SK-MEL-5 (cell line): ENCODE measurements around the gene ASIC3. TPM values are rescaled to one million over a fixed set of nuclear protein-coding genes. Genes with fewer than 3 reads are reported as not detected.

Experiments
- DNase-seq: peaks from one replicate; pipeline ENCODE4 v3.0.0-alpha.2; 2016; ENCODE audit warnings: low read depth, low spot score
- in situ Hi-C: cut with HindIII; loops from 2 replicates; pipeline ENCODE4 v1.10.0; 2016; ENCODE audit warnings: low sequenced_read_pairs, high pct_unique_total_duplicates, low pct_unique_long_range_greater_than_20kb
- total RNA-seq: library from RNA; depleted of rRNA; stranded (reverse); fragments of >200 nt; shearing (Covaris generic); gene quantifications from 2 replicates; pipeline ENCODE4 v1.2.3, GENCODE V29; 2014

ASIC3 gene
- total RNA-seq, 1 experiment from 2014 or later, result 0.42 TPM

GRCh38 chr7:151087245-151088018 lies 39.1 kb downstream of the ASIC3 start:
- in situ Hi-C loops, result no loop called here
- DNase-seq, result peak; percentile 42

- in situ Hi-C loops, result no loop called here
- peak; percentile 23 for DNase-seq
Observed at GRCh38 chr7:151088019-151088855, 39.9 kb downstream of the ASIC3 start.

GRCh38 chr7:151088856-151089699 lies 40.7 kb downstream of the ASIC3 start:
- in situ Hi-C loops, result no loop called here
- DNase-seq, result peak; percentile 99

- DNase-seq, result no peak
- in situ Hi-C loops, result no loop called here
Observed at GRCh38 chr7:151089893-151090730, 41.8 kb downstream of the ASIC3 start.

- in situ Hi-C loops, result no loop called here
- DNase-seq, result no peak
Observed at GRCh38 chr7:151091003-151091402, 42.7 kb downstream of the ASIC3 start.

- in situ Hi-C loops, result no loop called here
- DNase-seq, result peak; percentile 70
Observed at GRCh38 chr7:151091431-151091830, 43.1 kb downstream of the ASIC3 start.

- DNase-seq, result no peak
- in situ Hi-C loops, result no loop called here
Observed at GRCh38 chr7:151091988-151092387, 43.7 kb downstream of the ASIC3 start.

- in situ Hi-C loops, result no loop called here
- DNase-seq, result no peak
Observed at GRCh38 chr7:151093748-151094147, 45.4 kb downstream of the ASIC3 start.

GRCh38 chr7:151094675-151095074 lies 46.3 kb downstream of the ASIC3 start:
- no peak for DNase-seq
- in situ Hi-C loops, result no loop called here

- in situ Hi-C loops, result no loop called here
- DNase-seq, result no peak
Observed at GRCh38 chr7:151095123-151095797, 46.9 kb downstream of the ASIC3 start.

GRCh38 chr7:151095828-151096475 lies 47.6 kb downstream of the ASIC3 start:
- in situ Hi-C loops, result no loop called here
- DNase-seq, result no peak

GRCh38 chr7:151099486-151100211 lies 51.3 kb downstream of the ASIC3 start:
- no peak for DNase-seq
- in situ Hi-C loops, result no loop called here

GRCh38 chr7:151100921-151101320 lies 52.6 kb downstream of the ASIC3 start:
- in situ Hi-C loops, result no loop called here

GRCh38 chr7:151101621-151102396 lies 53.5 kb downstream of the ASIC3 start:
- in situ Hi-C loops, result no loop called here

More at GRCh38 chr7:151100921-151101320, 52.6 kb downstream of the ASIC3 start:
- DNase-seq, result no peak

More at GRCh38 chr7:151101621-151102396, 53.5 kb downstream of the ASIC3 start:
- no peak for DNase-seq
